HL-60/S4 treated with phorbol 12-myristate 13-acetate at 8.2 ng/mL for 4 days and 3 days (cell line): ENCODE measurements around the gene HERPUD2.
"Not testable (repeated sequence)": the region's sequence is repeated elsewhere in the genome, so short reads cannot be mapped to it uniquely, and the experiment has no call there.

Source experiments
- in situ Hi-C: fragments of 300-500 bp; cut with MboI; formaldehyde crosslinking; loops from 2 replicates; pipeline ENCODE4 v1.15.0; 2022; ENCODE audit warnings: low sequenced_read_pairs

Gene HERPUD2

DNA sequence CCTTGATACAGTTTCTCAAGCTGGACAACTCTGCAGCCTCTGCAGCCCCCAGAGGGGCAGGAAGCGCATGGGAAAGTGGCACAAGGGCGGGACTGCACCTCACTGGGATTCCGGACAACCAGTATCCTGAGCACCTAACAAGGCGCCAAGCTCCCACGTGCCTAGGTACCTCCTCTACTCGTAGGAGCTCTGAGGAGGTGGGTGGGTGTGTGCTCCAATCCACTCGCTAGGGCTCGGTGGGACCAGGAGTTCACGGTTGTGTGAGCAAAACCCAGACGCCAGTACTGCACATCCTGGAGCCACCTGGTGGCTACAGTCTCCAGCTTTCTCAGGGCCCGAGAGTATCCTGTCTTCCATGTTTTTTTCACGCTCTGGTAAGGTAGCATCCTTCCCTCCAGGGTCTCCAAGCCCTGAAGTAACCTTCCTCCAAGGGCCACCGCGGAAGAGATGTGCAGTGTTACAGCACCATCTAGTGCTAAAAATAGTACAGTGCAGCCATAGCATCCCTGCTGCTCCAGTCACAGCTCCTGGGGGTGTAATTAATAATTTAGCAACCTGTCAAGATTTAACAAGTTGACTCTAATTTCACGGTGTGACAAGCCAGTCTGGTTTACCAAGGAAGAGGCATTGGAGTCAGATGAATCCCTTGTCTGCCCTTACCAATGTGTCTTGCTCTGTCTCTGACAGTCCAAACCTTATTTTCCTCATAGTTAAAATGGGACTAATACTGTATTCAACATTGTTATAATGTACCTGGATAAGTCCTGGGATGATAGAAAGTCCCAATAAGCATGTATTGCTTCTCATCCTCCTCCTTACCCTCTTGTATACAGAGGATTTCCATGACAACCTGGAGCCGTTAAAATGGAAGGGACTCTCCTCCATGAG, 70.4 kb downstream of the HERPUD2 start:
- in situ Hi-C loops = no loop called here

DNA sequence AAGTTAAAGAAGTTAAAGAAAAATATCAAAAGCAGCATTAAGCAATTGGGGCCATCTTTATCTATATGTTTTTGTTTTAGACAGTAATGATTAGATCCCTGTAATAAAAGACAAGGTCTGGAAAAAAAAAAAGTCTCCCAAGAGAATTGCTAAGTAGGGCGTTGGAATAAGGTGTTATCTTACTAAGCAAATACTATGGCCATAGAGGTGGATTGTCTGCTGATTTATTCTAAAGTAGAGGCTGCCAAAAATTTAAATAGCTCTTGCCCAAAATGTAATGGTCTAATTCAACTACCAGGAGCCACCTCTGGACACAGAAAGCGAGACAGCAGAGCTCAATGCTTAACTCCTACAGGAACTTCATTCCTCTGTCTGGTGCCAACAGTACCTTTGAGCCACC, 71.6 kb downstream of the HERPUD2 start:
- in situ Hi-C loops = no loop called here

GRCh38 chr7:35619863-35620262, 75.1 kb downstream of the HERPUD2 start:
- in situ Hi-C loops = no loop called here

DNA sequence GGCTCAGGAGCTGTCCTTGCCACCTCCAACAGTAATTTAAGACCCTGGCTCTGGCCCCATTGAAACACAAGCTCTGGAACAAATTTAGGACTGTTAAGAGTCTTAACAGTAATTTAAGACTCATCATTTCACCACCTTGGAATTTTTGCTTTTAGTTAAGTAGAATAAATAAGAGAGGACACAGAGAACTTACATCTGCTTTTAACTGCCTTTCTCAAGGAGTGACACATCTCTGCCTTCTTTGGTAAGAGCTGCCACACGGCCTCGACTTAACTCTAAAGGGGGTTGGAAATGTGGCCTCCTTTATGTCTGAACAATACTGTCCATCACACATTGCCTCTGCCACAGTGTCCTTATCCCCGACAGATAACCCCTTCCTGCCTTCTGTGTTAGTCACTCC, 77.9 kb downstream of the HERPUD2 start:
- in situ Hi-C loops = no loop called here

- in situ Hi-C loops = no loop called here
Measured at GRCh38 chr7:35613150-35613549, 81.8 kb downstream of the HERPUD2 start.

GRCh38 chr7:35605760-35606159, 89.2 kb downstream of the HERPUD2 start:
- in situ Hi-C loops = no loop called here

GRCh38 chr7:35604595-35604994, 90.3 kb downstream of the HERPUD2 start:
- in situ Hi-C loops = no loop called here

DNA sequence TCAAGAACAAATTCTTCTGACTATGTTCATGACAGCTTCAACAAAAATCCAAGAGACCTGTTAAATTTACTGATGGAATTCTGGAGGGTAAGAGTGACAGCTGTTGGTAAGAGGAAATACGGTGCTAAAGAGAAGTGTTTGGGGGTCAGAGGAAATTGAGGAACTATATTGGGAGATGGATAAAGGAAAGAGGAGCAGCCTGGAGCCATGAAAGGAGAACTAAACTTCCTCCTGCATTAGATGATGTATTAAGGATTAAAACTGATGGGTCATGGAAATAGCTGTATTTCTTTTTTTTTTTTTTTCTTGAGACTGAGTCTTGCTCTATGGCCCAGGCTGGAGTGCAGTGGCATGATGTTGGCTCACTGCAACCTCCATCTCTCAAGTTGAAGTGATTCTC, 95.3 kb downstream of the HERPUD2 start:
- in situ Hi-C loops = no loop called here

DNA sequence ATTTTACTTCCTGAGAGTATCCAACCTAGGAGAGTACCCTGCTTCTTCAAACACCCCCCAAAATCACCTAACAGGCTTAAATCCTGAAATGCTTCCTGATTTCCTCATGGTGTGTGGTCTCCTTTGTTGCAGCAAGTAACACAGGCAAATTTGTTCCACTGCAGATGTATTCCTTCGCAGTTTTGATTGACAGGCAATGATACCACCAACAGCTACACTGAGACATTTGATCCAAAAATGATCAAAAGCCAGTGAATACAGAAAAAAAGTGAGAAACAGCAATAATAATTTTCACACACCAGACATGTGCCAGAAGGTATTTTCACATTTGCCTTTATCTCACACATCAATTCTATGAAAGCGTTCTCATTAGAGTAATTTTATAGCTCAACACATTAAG, 95.9 kb downstream of the HERPUD2 start:
- in situ Hi-C loops = no loop called here

DNA sequence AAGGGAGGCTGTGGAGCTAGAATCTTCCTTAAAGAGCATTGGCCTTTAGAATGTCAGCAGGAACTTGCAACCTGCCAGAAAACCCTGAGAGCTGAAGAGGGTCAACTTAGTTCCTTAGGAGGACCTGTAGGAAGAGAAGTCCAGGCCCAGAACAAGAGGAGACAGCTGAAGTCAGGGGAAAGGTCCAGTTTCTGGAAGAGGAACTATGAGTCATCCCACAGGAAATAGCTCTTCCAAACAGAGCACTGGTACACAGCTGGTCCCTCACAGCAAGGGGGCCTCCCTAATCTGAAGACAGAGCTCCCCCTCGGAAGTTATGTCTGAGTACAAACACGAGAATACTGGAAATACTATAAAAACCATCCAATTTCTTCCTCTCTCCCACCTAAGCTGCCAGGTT, 98.9 kb downstream of the HERPUD2 start:
- in situ Hi-C loops = no loop called here

GRCh38 chr7:35593899-35594298, 101.0 kb downstream of the HERPUD2 start:
- in situ Hi-C loops = no loop called here

DNA sequence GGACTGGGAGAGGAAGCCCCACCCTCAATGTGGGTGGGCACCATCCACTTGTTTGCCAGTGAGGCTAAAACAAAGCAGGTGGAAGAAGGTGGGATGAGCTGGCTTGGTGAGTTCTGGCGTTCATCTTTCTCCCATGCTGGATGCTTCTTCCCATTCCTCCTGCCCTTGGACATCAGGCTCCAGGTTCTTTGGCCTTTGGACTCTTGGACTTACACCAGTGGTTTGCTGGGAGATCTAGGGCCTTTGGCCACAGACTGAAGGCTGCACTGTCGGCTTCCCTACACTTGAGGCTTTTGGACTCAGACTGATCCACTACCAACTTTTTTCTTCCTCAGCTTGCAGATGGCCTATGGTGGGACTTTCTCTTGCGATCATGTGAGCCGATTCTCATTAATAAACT, 106.3 kb downstream of the HERPUD2 start:
- in situ Hi-C loops = no loop called here

DNA sequence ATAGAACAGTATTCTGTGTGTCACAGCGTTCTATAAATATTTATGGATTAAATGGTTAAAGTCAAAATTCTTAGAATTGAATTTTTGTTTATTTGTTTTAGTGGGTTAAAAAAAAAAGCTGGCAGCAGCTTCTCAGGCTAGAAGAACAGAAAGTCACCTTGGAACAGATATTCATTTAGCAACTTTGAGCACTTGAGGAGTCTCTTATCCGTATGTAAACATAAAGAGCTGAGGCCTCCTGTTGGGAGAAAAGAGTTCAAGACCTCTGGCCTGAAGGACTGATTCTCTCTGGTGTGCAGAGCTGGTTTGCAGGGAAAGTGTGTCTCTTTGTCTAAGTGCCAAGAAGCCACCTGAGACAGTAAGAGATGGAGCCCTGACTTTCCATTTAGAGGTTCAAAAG, 109.9 kb downstream of the HERPUD2 start:
- in situ Hi-C loops = no loop called here

GRCh38 chr7:35584533-35584932, 110.4 kb downstream of the HERPUD2 start:
- in situ Hi-C loops = not testable (repeated sequence)
